ENCODE data around the gene SBF2.
"Not testable (repeated sequence)": the region's sequence is repeated elsewhere in the genome, so short reads cannot be mapped to it uniquely, and the experiment has no call there.

SBF2 gene

GRCh38 chr11:10261821-10262220 is 32.2 kb downstream of the SBF2 start:
- no peak for FAIRE-seq

GRCh38 chr11:10257478-10257877 is 36.5 kb downstream of the SBF2 start:
- FAIRE-seq, result no peak

- FAIRE-seq, result no peak
Measured at GRCh38 chr11:10255388-10256125, 38.5 kb downstream of the SBF2 start.

DNA sequence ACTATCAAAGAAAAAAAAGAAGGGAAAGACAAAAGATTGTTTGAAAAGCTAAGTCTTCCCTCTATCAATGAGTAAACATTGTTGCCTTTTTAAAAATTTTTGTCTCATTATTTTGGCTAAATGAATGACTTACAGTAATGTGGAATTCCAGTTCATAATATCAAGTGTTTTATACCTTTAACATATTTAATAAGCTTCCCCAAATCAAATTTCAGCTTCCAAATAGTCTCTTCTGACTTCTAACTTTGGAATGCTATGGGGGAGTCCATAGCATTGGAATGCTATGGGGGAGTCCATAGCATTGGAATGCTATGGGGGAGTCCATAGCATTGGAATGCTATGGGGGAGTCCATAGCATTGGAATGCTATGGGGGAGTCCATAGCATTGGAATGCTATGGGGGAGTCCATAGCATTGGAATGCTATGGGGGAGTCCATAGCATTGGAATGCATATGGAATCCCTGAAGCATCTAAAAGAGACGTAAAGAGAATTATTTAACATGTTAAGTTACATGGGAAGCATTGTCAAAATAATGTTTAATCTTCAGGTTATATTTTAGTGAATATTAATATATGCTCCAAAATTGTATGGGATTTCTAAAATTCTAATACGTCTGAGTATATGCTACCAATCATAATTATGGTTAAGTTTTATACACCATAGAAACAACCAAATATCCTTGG is 44.4 kb downstream of the SBF2 start:
- FAIRE-seq, result not testable (repeated sequence)

DNA sequence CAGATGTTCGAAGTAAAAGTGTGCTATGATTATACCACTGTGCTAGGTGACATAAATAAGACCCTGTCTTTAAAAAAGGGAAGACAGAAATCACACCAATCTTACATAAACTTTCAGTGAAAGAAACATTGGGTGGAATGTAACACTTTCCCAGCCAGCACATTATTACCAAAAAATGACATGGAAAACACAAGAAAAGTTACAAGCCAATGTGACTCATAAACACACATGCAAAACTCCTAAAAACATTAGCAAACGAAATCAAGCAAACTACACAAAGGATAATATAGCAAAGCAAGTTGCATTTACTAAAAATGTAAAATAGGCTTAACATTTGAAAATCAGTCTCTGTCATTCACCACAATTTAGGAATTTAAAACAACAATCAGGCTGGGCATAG is 47.0 kb downstream of the SBF2 start:
- no peak for FAIRE-seq

DNA sequence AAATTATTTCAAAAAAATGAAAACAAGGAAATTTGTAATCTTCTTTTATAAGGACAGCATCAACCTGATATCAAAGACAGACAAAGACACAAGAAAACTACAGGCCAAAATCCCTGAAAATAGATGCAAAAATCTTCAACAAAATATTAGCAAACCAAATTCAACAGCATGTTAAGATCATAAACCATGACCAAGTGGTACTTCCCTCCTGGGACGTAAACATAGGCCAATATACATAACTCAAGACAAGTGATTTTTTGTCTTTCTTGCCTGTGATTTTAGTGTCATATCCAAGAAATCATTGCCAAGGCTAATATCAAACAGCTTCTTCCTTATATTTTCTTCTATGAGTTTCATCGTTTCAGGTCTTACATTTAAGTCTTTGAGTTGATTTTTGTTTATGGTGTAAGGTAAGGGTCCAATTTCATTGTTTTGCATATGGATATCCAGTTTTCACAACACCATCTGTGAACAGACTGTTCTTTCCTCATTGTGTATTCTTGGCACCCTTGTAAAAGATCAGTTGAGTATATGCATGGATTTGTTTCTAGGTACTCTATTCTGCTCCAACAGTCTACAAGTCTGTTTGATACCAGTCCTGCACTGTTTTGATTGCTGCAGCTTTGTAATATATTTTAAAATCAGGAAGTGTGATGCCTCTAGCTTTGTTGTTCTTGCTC is 50.0 kb downstream of the SBF2 start:
- no peak for FAIRE-seq

DNA sequence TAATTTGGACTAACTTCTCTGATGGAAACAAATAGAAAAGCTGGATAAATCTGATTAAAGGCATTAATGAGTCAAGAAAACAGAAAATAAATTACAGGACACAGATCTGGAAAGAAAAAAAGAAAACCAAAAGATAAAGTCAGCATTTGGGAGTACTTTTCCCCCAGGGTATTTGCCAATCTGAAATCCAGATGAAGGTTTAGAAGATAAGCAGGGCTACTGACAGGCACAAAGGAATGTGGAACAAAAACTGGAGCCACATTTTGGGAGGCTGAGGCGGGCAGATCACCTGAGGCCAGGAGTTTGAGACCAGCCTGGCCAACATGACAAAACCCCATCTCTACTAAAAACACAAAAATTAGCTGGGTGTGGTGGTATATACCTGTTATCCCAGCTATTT is 57.2 kb downstream of the SBF2 start:
- no peak for FAIRE-seq

DNA sequence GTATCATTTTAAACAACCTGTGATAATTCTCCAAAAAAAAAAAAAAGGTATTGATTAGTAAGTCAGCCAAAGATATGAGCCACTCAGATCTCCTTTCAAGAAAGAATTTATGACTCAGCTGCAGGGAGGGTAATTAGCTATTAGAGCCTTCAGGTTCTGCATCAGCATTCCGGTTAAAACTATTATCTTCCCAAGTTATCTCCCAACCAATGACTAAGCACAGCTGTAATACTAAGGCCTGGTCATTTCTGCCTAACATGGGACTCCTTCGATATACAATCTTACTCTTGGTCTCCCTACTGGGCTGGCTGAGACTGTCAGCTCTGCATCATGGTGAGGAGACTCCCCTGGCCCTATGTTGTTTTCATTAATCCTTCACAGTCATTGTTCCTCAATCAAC is 60.4 kb downstream of the SBF2 start:
- no peak for FAIRE-seq

- no peak for FAIRE-seq
Measured at GRCh38 chr11:10232756-10233155, 61.3 kb downstream of the SBF2 start.

- not testable (repeated sequence) for FAIRE-seq
Measured at GRCh38 chr11:10231803-10232202, 62.2 kb downstream of the SBF2 start.

DNA sequence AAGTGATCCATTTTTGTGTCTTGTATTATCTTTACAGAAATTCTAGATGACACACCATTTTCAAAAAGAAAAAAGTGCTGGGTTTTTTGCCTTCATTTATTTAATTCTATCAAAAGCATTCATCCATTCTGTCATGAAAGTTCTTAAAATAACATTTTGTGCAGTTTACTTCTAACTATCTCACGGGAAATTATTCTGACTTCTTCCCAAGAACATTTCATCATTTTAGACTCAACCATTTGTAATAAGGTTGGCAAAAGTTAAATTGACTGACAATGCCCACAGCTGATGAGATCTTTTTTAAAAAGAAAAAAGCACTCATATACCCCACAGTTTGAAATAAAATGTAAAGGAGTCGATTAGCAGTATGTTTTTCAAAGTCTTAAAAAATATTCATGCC is 68.5 kb downstream of the SBF2 start:
- FAIRE-seq, result no peak

- peak; percentile 39 for FAIRE-seq
Measured at GRCh38 chr11:10222399-10222798, 71.6 kb downstream of the SBF2 start.

GRCh38 chr11:10221342-10221741 is 72.7 kb downstream of the SBF2 start:
- FAIRE-seq, result no peak

DNA sequence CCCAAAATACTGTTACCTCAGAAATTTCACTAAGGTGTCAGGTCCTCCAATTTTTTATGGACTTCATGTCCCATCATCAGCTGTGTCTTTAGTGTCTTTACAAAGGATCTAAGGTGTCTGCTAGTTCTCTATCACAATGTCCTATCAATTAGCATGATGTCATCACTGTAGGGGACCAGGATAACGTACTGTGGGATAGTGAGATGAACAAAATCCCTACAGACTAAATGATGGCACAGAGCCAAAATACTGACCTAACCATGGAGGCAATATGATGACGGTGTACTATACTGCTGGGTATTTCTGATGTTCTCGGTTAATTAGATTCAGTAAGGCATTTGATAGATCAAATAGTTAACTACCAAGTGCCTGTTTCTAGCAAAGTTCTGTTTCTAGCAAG is 82.5 kb downstream of the SBF2 start:
- no peak for FAIRE-seq

DNA sequence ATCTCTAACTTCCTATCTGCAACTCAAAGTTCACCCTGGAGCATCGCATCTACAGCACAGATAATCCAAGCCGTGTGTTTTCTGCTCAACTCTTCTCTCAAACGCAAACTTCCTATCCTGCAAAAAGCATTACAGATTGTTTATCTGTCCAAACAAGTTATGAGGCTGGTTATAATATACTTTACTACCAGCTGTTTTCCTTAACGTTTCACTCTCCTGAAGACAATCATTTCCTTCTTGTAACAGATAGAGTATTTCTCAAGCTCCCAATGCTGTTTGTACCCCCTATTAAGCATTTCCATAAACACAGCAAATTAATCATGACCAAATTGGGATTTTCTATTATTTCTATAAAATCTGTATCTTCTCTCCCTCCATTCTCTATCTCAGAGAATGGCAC is 84.7 kb downstream of the SBF2 start:
- no peak for FAIRE-seq

DNA sequence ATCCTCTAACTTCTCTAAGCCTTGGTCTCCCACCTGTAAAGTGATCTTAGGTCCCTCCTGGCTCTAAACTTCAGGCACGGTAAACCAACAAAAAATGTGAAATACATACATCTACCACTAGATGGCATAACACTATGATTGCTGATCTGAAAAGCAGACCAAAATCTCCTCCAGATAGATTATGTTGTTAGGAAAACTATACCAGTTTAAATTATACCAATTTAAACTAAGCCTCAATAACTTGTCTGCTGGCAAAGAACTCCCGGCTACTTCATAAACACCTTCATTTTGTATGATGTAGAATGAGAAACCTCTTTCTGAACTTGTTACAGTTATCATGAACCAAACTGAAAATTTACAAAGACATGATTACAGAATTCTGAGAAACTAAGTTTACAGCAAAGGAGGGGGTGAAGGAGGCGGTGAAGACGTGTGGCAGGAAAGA is 85.9 kb downstream of the SBF2 start:
- peak; percentile 97 for FAIRE-seq

DNA sequence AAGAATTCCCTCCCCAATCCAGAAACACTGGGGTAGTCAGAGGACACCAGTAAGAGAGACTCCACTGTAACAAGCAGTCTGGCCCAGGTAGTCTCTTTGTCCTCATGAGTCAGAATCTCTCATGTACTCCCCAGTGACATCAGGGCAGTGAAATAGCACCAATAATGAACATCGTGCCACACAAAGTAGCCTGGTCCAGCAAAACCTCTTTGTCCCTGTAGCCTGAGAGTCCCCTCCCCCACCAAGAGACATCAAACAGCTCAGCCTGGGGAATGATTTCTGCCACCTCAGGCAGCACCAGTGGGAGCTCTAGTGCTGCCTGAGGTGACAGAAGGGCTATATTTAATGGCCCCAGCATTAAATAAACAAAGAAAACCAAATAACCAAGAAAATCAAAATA is 88.1 kb downstream of the SBF2 start:
- FAIRE-seq, result no peak

- FAIRE-seq, result peak; percentile 90
Measured at GRCh38 chr11:10204021-10204420, 90.0 kb downstream of the SBF2 start.

DNA sequence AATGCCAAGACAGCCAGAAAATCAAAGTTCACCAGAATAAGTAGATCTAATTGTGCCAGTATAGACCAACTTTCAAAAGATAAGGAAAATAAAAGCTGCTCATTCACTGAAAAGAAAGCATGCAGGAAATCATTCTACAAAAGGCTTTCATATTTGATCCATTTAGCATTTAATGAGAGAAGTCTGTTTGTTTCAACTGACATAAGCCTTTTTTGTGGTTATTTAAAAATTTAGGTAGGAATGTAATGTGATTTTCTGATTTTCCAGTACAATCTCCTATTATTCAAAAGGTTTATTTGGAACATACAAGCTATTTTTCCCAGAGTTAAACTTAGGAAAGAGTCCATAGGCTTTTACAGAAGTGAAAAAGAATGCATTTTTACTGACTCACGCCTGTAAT is 92.7 kb downstream of the SBF2 start:
- no peak for FAIRE-seq

- FAIRE-seq, result no peak
Measured at GRCh38 chr11:10197091-10197490, 96.9 kb downstream of the SBF2 start.

- FAIRE-seq, result no peak
Measured at GRCh38 chr11:10192036-10192435, 102.0 kb downstream of the SBF2 start.

GRCh38 chr11:10181811-10182210 is 112.2 kb downstream of the SBF2 start:
- peak; percentile 92 for FAIRE-seq

GRCh38 chr11:10164621-10165020 is 129.4 kb downstream of the SBF2 start:
- FAIRE-seq, result no peak

DNA sequence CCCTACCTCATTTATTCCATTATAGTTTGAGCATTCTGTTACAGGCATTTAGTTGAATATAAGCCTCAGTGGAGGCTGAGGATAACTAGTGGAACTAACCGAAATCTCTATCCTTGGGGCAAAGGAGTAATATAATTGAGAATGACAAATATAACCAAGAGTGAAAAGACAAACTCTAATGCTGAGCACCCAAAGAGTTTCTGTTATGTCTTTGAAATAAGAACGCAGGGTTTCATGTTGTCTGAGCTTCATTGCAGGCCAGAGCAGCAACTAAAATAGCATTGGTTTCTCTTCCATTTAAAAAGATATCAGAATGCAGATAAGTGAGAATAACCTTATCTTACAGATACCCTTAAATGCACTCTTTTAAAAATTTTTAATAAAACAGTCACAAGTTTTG is 131.8 kb downstream of the SBF2 start:
- no peak for FAIRE-seq

Measured in G401.6 (cell line).